ENCODE data around the gene BAG1. TPM values are rescaled to one million over a fixed set of nuclear protein-coding genes. Genes with fewer than 3 reads are reported as not detected.
A peak's percentile ranks its signal among the peaks of the same experiment; 100 is the strongest.

The BAG1 gene
- total and polyA plus RNA-seq, 2 donors (not counting 1 experiment from before 2014, with no cell fraction given) = 19.7 to 60.2 TPM

DNA sequence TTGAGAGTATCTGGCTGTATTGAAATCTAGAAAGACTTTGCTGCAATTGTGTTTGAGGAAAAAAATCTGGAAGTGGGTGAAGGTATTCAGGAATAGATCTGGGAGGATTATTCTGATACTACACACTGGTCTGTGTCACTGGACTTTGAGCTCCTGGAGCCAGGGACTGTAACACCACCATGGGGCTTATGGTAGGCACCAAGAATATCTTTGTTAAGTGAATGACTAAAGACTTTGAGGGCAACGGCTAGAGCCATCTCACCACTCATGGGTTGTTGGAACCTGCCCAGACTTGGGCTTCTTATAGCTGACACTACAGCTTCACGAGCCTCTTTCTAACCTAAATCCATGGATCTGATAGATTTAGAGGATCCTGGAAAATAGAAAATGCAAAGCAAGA lies 36.0 kb upstream of the BAG1 start:
- POLR2A ChIA-PET = interaction anchor here (0.6 to 1.2 kb wide), 2 partner anchors 11 to 260 kb away, joined by 6 to 11 read pairs; partner anchors contain the start of gene NFX1
- no peaks in the 10 kb centered on the region for H3K27me3 ChIP-seq (replicated peaks in 1 of 4; ENCODE audit: control extremely low read depth in 1 of 4, control insufficient read depth in 3 of 4, insufficient read depth in 4 of 4, low read length in 3 of 4)
- no peak overlapping the region for H3K4me3 Mint-ChIP-seq

DNA sequence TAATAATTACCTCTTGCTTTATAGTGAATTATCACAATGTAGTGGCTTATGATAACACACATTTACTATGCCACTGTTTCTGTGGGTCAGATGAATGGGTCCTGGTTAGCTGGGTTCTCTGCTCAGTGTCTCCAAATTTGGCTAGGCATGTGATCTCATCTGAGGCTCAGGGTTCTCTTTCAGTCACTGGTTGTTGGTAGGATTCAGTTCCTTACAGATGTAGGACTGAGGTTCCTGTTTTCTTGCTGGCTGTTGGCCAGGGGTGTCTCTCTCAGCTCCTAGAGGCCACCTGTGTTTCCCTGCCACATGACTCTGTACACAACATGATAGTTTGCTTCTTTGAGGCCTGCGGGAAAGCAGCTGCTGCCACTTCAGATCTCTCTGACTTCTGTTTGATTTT lies 32.9 kb upstream of the BAG1 start:
- peak overlapping the region; percentile 26 for H2AFZ ChIP-seq (ENCODE audit: insufficient read depth, low read depth, low read length, poor library complexity, severe bottlenecking)
- peak overlapping the region; percentile 49 for H3K4me2 ChIP-seq (replicated peaks; ENCODE audit: low read depth, low read length, poor library complexity, severe bottlenecking)
- H3K9me3 Mint-ChIP-seq (ENCODE audit: insufficient read depth) = no peaks in the 10 kb centered on the region
- ATAC-seq (ENCODE audit: low read depth) (peak; percentile 94), DNase-seq (peak; percentile 91)
- POLR2A ChIA-PET = interaction anchor here (0.8 to 2.2 kb wide), 5 partner anchors 10 to 271 kb away, joined by 3 to 27 read pairs (median 4); partner anchors contain the start of genes B4GALT1, BAG1, CHMP5 and SMU1
- H3K4me3 ChIP-seq (ENCODE audit: control extremely low read depth in 1 of 5, extremely low read depth in 1 of 5, insufficient read depth in 1 of 5, low read depth in 2 of 5, low read length in 4 of 5) = peak overlapping the region in 1 of 5 experiments; percentile 21
- peaks cover 0 to 70% of the 10 kb centered on the region in 2 experiments for H3K36me3 ChIP-seq (replicated peaks in 1 of 2; ENCODE audit: control extremely low read depth in 1 of 2, control insufficient read depth in 1 of 2, extremely low read depth in 1 of 2, insufficient read depth in 2 of 2, low read length in 1 of 2)
- H3K4me1 Mint-ChIP-seq = peaks cover 78% of the 10 kb centered on the region
- 0% methylated on average over 1 of the region's 1 CpG for WGBS (ENCODE audit: insufficient coverage)
- no peaks in the 10 kb centered on the region for H3K9me3 ChIP-seq (ENCODE audit: control extremely low read depth in 1 of 3, control insufficient read depth in 2 of 3, insufficient read depth in 1 of 3, low read length in 2 of 3)
- H3K27me3 Mint-ChIP-seq = no peaks in the 10 kb centered on the region
- peaks cover 89% of the 10 kb centered on the region for H3K79me2 ChIP-seq (ENCODE audit: control insufficient read depth, insufficient read depth, low read length)
- intact Hi-C loops (cut with micrococcal nuclease) = loop anchor here (1.0 to 10.0 kb wide), 5 partner anchors 10 to 743 kb away; partner anchors contain the start of genes B4GALT1, SMIM27, SMU1 and TOPORS
- no peak for TF ChIP-seq EZH2 (IDR thresholded peaks at IDR 0.05; ENCODE audit: borderline replicate concordance, insufficient read depth, low read depth, low read length, poor library complexity, severe bottlenecking)
- TF ChIP-seq, protein P1, sequence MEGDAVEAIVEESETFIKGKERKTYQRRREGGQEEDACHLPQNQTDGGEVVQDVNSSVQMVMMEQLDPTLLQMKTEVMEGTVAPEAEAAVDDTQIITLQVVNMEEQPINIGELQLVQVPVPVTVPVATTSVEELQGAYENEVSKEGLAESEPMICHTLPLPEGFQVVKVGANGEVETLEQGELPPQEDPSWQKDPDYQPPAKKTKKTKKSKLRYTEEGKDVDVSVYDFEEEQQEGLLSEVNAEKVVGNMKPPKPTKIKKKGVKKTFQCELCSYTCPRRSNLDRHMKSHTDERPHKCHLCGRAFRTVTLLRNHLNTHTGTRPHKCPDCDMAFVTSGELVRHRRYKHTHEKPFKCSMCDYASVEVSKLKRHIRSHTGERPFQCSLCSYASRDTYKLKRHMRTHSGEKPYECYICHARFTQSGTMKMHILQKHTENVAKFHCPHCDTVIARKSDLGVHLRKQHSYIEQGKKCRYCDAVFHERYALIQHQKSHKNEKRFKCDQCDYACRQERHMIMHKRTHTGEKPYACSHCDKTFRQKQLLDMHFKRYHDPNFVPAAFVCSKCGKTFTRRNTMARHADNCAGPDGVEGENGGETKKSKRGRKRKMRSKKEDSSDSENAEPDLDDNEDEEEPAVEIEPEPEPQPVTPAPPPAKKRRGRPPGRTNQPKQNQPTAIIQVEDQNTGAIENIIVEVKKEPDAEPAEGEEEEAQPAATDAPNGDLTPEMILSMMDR (IDR thresholded peaks at IDR 0.05) = no peak
- peak overlapping the region; percentile 28 for H3K9ac ChIP-seq (ENCODE audit: low read length)
- H3K27ac ChIP-seq (ENCODE audit: low read length in 2 of 2) = peak overlapping the region; percentile 81 to 85
- H3K4me1 ChIP-seq (ENCODE audit: control insufficient read depth in 2 of 2, insufficient read depth in 2 of 2, low read length in 2 of 2) = peaks cover 60 to 66% of the 10 kb centered on the region in 2 donors
- no peaks in the 10 kb centered on the region for H3K27me3 ChIP-seq (replicated peaks in 1 of 4; ENCODE audit: control extremely low read depth in 1 of 4, control insufficient read depth in 3 of 4, insufficient read depth in 4 of 4, low read length in 3 of 4)
- peaks cover 5% of the 10 kb centered on the region for H4K20me1 ChIP-seq (ENCODE audit: control insufficient read depth, insufficient read depth, low read length, poor library complexity, severe bottlenecking)
- peak overlapping the region; percentile 62 for H3K4me3 Mint-ChIP-seq
- peak overlapping the region; percentile 94 for H3K27ac Mint-ChIP-seq
- CTCF ChIA-PET = interaction anchor here (1.1 to 2.6 kb wide), 4 partner anchors 10 to 176 kb away, joined by 3 to 25 read pairs (median 6); partner anchors contain the start of gene NOL6

More for the DNA sequence above, 36.0 kb upstream of the BAG1 start:
- peaks cover 40 to 48% of the 10 kb centered on the region in 2 donors for H3K4me1 ChIP-seq (ENCODE audit: control insufficient read depth in 2 of 2, insufficient read depth in 2 of 2, low read length in 2 of 2)
- ATAC-seq (ENCODE audit: low read depth) = no peak
- H3K4me2 ChIP-seq (replicated peaks; ENCODE audit: low read depth, low read length, poor library complexity, severe bottlenecking) = no peak overlapping the region
- no peak overlapping the region for H3K9ac ChIP-seq (ENCODE audit: low read length)
- CTCF ChIA-PET = interaction anchor here (0.8 to 5.4 kb wide), 2 partner anchors 13 to 16 kb away, joined by 3 to 26 read pairs; no protein-coding TSS in a partner anchor
- no peaks in the 10 kb centered on the region for H3K9me3 ChIP-seq (ENCODE audit: control extremely low read depth in 1 of 3, control insufficient read depth in 2 of 3, insufficient read depth in 1 of 3, low read length in 2 of 3)
- Mint-ChIP-seq H3K9me3 (ENCODE audit: insufficient read depth) (no peaks in the 10 kb centered on the region), H3K27me3 (no peaks in the 10 kb centered on the region), H3K27ac (peak overlapping the region; percentile 83), H3K4me1 (peaks cover 53% of the 10 kb centered on the region)
- H3K27ac ChIP-seq (ENCODE audit: low read length in 2 of 2) = peak overlapping the region; percentile 18 to 50
- WGBS (ENCODE audit: insufficient coverage) = no CpG with 5 or more reads among the region's 2 CpGs
- peaks cover 88% of the 10 kb centered on the region for H3K79me2 ChIP-seq (ENCODE audit: control insufficient read depth, insufficient read depth, low read length)
- H3K36me3 ChIP-seq (replicated peaks in 1 of 2; ENCODE audit: control extremely low read depth in 1 of 2, control insufficient read depth in 1 of 2, extremely low read depth in 1 of 2, insufficient read depth in 2 of 2, low read length in 1 of 2) = peaks cover 7 to 73% of the 10 kb centered on the region in 2 experiments
- no peak overlapping the region for H3K4me3 ChIP-seq (ENCODE audit: control extremely low read depth in 1 of 5, extremely low read depth in 1 of 5, insufficient read depth in 1 of 5, low read depth in 2 of 5, low read length in 4 of 5)
- TF ChIP-seq, protein P1 (IDR thresholded peaks at IDR 0.05) = no peak
- TF ChIP-seq EZH2 (IDR thresholded peaks at IDR 0.05; ENCODE audit: borderline replicate concordance, insufficient read depth, low read depth, low read length, poor library complexity, severe bottlenecking) = no peak
- no peak for DNase-seq
- H4K20me1 ChIP-seq (ENCODE audit: control insufficient read depth, insufficient read depth, low read length, poor library complexity, severe bottlenecking) = peaks cover 22% of the 10 kb centered on the region
- H2AFZ ChIP-seq (ENCODE audit: insufficient read depth, low read depth, low read length, poor library complexity, severe bottlenecking) = no peak overlapping the region
- intact Hi-C loops (cut with micrococcal nuclease) = no loop called here

All from B cell (primary cell).